ENCODE results near the gene DENND1B. TPM values are rescaled to one million over a fixed set of nuclear protein-coding genes. Genes with fewer than 3 reads are reported as not detected.

DENND1B gene
- total RNA-seq, 1 experiment from 2014 or later = 6.3 TPM

DNA sequence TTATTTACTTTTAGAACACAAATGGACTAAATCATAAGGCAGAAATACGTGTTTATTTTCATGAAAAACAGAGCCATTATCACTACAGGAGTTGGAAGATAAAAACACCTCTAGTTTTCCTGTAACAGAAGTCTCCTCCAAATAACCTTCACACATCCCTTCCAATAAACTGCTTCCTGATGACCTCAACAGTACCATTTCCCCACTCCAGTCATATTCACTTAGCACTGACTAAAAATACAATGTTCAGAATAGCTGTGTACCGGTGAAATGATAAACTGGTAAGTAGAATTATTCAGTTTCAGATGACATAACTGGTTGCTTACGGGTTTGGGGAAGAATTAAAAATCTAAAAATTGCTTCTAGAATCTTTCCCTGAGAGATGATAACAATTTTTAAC, 137.9 kb downstream of the DENND1B start:
- H4K91ac ChIP-seq (ENCODE audit: insufficient read length, low read depth, low read length) = no peak overlapping the region
- no peak overlapping the region for H3K4me2 ChIP-seq (ENCODE audit: insufficient read depth, insufficient read length, low read length)
- no peaks in the 10 kb centered on the region for H3K79me1 ChIP-seq (ENCODE audit: insufficient read depth, low read depth, low read length, poor library complexity, severe bottlenecking)
- Mint-ChIP-seq H3K4me1 (peaks cover 0 to 4% of the 10 kb centered on the region in 2 experiments; a peak in 2 of 4 replicates), H3K4me3 (no peak overlapping the region), H3K9me3 (no peaks in the 10 kb centered on the region), H3K36me3 (ENCODE audit: insufficient read depth in 1 of 3, low read depth in 3 of 3) (no peaks in the 10 kb centered on the region; a peak in 1 of 7 replicates), H3K27me3 (ENCODE audit: low read depth) (no peaks in the 10 kb centered on the region), H3K27ac (no peak overlapping the region)
- no peak overlapping the region for H4K8ac ChIP-seq (replicated peaks; ENCODE audit: insufficient read length, low read depth, low read length)
- peaks cover 3% of the 10 kb centered on the region for H3K23me2 ChIP-seq (ENCODE audit: insufficient read length, low read depth, low read length, poor library complexity, severe bottlenecking)
- H3T11ph ChIP-seq (ENCODE audit: low read length) = no peak overlapping the region
- no peaks in the 10 kb centered on the region for H3K9me3 ChIP-seq (ENCODE audit: control insufficient read depth, low read depth, low read length)
- DNase-seq = no peak
- no peaks in the 10 kb centered on the region for H4K20me1 ChIP-seq (ENCODE audit: control insufficient read depth, insufficient read depth, insufficient read length)
- no peak overlapping the region for H2BK5ac ChIP-seq (ENCODE audit: insufficient read length, low read length)
- peaks cover 4% of the 10 kb centered on the region; the same call in 1 of the 2 replicates for H3K4me1 ChIP-seq (ENCODE audit: insufficient read depth, low read length)
- TF ChIP-seq, protein P1, sequence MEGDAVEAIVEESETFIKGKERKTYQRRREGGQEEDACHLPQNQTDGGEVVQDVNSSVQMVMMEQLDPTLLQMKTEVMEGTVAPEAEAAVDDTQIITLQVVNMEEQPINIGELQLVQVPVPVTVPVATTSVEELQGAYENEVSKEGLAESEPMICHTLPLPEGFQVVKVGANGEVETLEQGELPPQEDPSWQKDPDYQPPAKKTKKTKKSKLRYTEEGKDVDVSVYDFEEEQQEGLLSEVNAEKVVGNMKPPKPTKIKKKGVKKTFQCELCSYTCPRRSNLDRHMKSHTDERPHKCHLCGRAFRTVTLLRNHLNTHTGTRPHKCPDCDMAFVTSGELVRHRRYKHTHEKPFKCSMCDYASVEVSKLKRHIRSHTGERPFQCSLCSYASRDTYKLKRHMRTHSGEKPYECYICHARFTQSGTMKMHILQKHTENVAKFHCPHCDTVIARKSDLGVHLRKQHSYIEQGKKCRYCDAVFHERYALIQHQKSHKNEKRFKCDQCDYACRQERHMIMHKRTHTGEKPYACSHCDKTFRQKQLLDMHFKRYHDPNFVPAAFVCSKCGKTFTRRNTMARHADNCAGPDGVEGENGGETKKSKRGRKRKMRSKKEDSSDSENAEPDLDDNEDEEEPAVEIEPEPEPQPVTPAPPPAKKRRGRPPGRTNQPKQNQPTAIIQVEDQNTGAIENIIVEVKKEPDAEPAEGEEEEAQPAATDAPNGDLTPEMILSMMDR (conservative IDR thresholded peaks at IDR 0.05) = no peak
- no peaks in the 10 kb centered on the region for H3K27me3 ChIP-seq (ENCODE audit: insufficient read depth, low read length)
- H3K27ac ChIP-seq (ENCODE audit: insufficient read length, low read depth, low read length) = no peak overlapping the region
- H2BK20ac ChIP-seq (ENCODE audit: low read depth, low read length, poor library complexity, severe bottlenecking) = no peak overlapping the region
- no peak overlapping the region for H2BK12ac ChIP-seq (ENCODE audit: insufficient read length, low read depth, low read length)
- WGBS (ENCODE audit: extremely low coverage, insufficient read length, low lambda C conversion rate) = no CpG with 5 or more reads among the region's 3 CpGs
- H3K79me2 ChIP-seq (ENCODE audit: insufficient read depth, low read length) = no peaks in the 10 kb centered on the region
- H2AK5ac ChIP-seq (ENCODE audit: insufficient read length, low read length) = no peak overlapping the region
- no peak overlapping the region for H4K5ac ChIP-seq (ENCODE audit: insufficient read length, low read depth, low read length)
- no peak overlapping the region for H3K23ac ChIP-seq (ENCODE audit: insufficient read length, low read depth, low read length)
- H3K56ac ChIP-seq (ENCODE audit: insufficient read length, low read depth, low read length) = no peak overlapping the region
- H2AFZ ChIP-seq (ENCODE audit: low read length) = no peak overlapping the region
- no peak overlapping the region for H2BK120ac ChIP-seq (ENCODE audit: low read depth, low read length, poor library complexity, severe bottlenecking)
- H2BK15ac ChIP-seq (ENCODE audit: low read depth, low read length) = no peak overlapping the region
- no peak overlapping the region for H3K4ac ChIP-seq (ENCODE audit: low read depth, low read length)
- H3K18ac ChIP-seq (ENCODE audit: insufficient read length, low read depth, low read length) = no peak overlapping the region
- H3K14ac ChIP-seq (ENCODE audit: insufficient read depth, low read length) = no peak overlapping the region
- no peak overlapping the region for H3K9ac ChIP-seq (ENCODE audit: extremely low read depth, insufficient read length, low read length)
